HG02885 (cell line): ENCODE results near the gene EGLN1.
A peak's percentile ranks its signal among the peaks of the same experiment; 100 is the strongest.

Source experiments
- ATAC-seq: cut with Tn5 transposase; IDR thresholded peaks from one replicate; pipeline ENCODE4 v1.9.1; 2021; ENCODE audit warnings: mild to moderate bottlenecking; ENCODE audit not compliant: unreplicated experiment, poor library complexity

The EGLN1 gene

GRCh38 chr1:231335663-231336602 lies 86.2 kb downstream of the EGLN1 start:
- no peak for ATAC-seq

GRCh38 chr1:231334952-231335351 lies 87.1 kb downstream of the EGLN1 start:
- no peak for ATAC-seq

GRCh38 chr1:231334079-231334666 lies 87.9 kb downstream of the EGLN1 start:
- peak; percentile 38 for ATAC-seq

- no peak for ATAC-seq
These were observed 89.3 kb downstream of the EGLN1 start for GRCh38 chr1:231332761-231333160.

- ATAC-seq: no peak
These were observed 92.6 kb downstream of the EGLN1 start for GRCh38 chr1:231329483-231329882.

- ATAC-seq: no peak
These were observed 94.5 kb downstream of the EGLN1 start for GRCh38 chr1:231327617-231328016.

- no peak for ATAC-seq
These were observed 95.8 kb downstream of the EGLN1 start for GRCh38 chr1:231326248-231326647.

GRCh38 chr1:231324660-231325059 lies 97.4 kb downstream of the EGLN1 start:
- ATAC-seq: no peak

GRCh38 chr1:231322880-231323530 lies 99.1 kb downstream of the EGLN1 start:
- no peak for ATAC-seq

- no peak for ATAC-seq
These were observed 103.0 kb downstream of the EGLN1 start for GRCh38 chr1:231319080-231319479.

GRCh38 chr1:231318568-231318967 lies 103.5 kb downstream of the EGLN1 start:
- no peak for ATAC-seq

- ATAC-seq: no peak
These were observed 104.1 kb downstream of the EGLN1 start for GRCh38 chr1:231318015-231318355.

GRCh38 chr1:231317306-231318014 lies 104.6 kb downstream of the EGLN1 start:
- ATAC-seq: no peak

- ATAC-seq: peak; percentile 92
These were observed 106.2 kb downstream of the EGLN1 start for GRCh38 chr1:231315887-231316286.
